Activated gamma-delta T cell treated with anti-CD3 and anti-CD28 coated beads, Interleukin-2, amount 50 U/mL, for 16 hours (primary cell): Measurements from ENCODE around the gene YPEL4.

Source experiments
- DNase-seq: peaks from one replicate; pipeline ENCODE4 v3.0.0-alpha.2; 2020; ENCODE audit warnings: low read depth

The YPEL4 gene

DNA sequence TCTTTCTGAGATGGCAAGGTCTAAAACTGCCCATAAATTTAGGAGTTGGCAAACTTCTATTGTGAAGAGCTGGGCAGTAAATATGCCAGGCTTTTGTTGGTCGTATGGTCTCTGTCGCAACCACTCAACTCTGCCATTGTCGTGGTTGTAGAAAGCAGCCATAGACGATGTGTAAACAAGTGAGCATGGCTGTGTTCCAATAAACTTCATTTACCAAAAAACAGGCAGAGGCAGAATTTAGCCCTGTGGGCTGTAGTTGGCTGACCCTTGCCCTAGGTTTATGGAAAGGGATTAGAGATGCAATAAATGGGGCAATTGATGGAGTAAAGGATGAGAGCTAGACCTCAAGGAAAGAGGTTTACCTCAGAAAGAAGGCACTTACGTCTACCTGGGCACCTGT lies 17.6 kb downstream of the YPEL4 start:
- DNase-seq = no peak

DNA sequence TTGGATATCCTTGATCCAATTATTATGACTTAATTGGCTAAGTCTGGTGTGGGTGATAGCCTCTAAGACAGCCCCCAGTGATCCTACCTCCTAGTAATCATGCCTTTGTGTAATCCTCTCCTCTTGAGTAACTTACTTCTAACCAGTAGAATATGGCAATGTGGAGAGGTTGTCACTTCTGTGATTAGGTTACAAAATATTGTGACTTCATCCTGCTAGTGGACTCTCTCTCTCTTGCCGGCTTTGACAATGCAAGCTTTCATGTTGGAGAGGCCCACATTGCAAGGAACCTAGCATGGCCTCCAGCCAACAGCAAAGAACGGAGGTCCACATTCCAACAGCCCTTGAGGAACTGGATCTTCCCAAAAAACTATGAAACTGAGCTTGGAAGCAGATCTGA lies 19.5 kb downstream of the YPEL4 start:
- DNase-seq = no peak

- DNase-seq = no peak
Measured at GRCh38 chr11:57626895-57627294, 22.8 kb downstream of the YPEL4 start.

DNA sequence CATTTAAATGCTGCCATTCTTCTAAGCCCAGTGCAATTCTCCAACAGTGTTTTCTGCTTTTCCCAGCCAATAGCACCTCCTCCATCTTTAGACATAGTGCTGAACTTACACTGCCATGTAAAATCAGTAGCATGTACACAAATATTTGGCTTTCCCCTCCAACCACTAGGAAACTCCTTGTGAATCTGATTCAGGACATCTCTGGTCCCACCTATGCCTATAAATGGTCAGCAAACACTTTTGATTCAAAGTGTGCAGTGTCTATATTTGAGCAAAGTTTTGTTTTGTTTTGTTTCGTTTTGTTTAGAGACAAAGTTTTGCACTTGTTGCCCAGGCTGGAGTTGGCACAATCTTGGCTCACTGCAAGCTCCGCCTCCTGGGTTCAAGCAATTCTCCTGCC lies 24.8 kb downstream of the YPEL4 start:
- DNase-seq = no peak

DNA sequence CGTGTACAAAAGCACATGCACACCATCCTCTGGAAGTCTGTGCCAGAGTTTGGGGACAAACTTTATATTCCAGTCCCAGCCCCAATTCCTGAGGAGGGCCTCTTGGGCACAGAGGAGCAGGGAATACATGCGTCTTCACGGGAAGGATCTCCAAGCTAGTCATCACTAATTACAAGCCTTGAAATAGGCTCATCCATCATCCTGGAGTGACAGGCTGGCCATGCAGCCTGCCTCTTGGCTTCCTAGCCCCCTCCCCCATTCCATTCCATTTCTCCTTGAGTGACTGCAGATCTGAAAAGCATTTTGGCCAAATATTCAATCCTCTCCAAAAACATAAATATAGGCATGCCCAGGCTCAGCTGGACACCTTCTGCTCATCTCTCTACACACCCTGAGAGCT lies 27.4 kb downstream of the YPEL4 start:
- no peak for DNase-seq

DNA sequence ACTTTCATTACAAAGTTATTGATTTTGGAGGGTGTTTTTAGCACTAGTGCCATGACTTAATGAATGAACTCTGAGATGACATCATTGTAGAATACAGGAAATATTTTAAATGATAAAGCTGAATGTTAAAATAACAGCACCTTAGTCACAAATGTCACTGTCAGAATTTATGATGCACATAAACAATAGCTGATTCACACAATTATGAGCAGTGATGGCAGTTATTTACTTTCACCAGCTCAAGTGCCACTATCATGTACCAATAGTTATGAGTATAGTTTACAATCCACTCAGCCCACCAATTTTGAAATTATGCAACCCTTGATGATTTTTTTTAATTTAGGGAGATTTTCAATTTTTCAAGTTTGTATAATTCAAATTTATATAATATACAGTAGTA lies 29.2 kb downstream of the YPEL4 start:
- DNase-seq = no peak

- no peak for DNase-seq
Measured at GRCh38 chr11:57619331-57619730, 30.4 kb downstream of the YPEL4 start.

DNA sequence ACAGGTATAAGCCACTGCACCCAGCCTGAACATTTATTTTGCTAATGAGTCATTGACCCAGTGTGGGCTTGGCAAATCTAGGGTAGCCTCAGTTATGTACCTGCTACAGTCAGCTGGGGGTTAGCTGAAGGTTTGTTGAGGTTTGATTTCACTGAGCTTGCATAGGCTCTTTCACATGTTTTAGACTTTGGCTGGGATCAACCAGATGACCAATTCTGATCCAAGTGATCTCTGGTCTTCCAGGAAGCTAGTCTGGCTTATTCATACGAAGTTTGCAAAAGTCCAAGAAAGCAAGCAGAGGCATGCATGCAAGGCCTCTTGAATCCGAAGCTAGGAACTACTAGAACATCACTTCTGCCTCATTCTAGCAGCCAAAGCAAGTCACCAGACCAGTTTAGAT lies 31.3 kb downstream of the YPEL4 start:
- no peak for DNase-seq

DNA sequence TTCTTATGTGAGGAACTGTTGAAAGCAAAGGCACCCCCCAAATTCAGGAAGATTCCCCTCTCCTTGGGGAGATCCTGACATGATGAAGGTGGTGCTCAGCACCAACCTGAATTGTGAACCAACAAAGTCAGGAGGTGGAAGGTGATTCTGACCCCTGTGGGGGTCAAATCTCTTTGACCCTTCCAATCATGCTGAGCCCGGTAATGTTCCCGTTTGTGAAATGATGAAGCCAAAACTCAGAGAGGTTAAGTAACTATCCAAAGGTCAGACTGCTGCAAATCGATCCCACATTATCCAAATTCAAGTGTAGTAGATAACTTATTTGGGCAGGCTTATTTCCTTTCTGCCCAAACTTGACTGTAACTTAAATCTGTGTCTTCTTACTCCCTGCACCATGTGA lies 33.1 kb downstream of the YPEL4 start:
- no peak for DNase-seq

DNA sequence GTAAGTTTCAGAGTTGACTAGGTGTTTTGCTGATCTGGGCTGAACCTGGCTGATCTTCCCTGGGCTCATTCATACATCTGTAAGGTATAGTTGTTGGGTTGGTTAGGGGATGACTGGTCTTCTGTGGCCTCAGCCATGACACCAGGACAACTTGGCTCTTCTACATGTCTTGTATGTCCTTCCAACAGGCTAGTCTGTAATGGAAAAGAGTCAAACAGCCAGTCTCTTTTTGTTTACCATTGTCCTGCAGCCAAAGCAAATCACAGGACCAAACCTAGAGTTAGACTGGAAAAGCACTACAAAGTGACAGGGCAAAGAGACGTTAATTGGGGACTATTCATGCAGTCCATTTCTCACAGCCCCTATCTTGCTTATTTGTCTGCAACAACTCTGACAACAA lies 34.4 kb downstream of the YPEL4 start:
- DNase-seq = no peak

GRCh38 chr11:57614234-57614772 lies 35.4 kb downstream of the YPEL4 start:
- DNase-seq = no peak

GRCh38 chr11:57610170-57610569 lies 39.5 kb downstream of the YPEL4 start:
- DNase-seq = no peak

GRCh38 chr11:57605028-57605420 lies 44.7 kb downstream of the YPEL4 start:
- DNase-seq = no peak

GRCh38 chr11:57604296-57605027 lies 45.2 kb downstream of the YPEL4 start:
- no peak for DNase-seq

DNA sequence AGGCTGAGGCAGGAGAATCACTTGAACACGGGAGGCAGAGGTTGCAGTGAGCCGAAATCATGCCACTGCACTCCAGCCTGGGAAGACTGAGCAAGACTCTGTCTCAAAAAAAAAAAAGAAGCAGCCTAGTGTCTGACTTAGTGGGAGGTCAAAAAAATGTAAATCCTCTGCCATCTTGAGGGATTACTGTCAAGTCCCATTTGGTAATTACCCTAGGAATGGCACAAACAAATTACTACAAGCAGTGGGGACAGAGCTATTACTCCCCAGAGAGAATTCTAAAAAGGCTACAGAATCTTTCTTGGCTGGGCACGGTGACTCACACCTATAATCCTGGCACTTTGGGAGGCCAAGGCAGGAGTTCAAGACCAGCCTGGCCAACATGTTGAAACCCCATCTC lies 48.4 kb downstream of the YPEL4 start:
- no peak for DNase-seq

GRCh38 chr11:57599381-57599780 lies 50.3 kb downstream of the YPEL4 start:
- no peak for DNase-seq

DNA sequence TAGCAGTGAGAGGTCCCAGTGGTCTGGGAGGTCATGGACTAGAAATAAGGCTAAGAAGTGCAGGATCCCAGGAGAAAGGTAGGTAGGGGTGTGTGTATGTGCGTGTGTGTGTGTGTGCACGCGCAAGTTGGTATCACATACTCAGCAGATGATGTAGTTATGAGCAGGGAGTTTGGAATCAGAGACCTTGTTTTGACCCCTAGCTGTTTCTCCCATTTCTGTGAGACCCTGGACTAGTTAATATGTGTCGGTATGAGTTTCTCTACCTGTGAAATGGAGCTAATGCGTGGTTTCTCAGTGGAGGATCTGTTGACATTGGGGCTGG lies 50.9 kb downstream of the YPEL4 start:
- no peak for DNase-seq

DNA sequence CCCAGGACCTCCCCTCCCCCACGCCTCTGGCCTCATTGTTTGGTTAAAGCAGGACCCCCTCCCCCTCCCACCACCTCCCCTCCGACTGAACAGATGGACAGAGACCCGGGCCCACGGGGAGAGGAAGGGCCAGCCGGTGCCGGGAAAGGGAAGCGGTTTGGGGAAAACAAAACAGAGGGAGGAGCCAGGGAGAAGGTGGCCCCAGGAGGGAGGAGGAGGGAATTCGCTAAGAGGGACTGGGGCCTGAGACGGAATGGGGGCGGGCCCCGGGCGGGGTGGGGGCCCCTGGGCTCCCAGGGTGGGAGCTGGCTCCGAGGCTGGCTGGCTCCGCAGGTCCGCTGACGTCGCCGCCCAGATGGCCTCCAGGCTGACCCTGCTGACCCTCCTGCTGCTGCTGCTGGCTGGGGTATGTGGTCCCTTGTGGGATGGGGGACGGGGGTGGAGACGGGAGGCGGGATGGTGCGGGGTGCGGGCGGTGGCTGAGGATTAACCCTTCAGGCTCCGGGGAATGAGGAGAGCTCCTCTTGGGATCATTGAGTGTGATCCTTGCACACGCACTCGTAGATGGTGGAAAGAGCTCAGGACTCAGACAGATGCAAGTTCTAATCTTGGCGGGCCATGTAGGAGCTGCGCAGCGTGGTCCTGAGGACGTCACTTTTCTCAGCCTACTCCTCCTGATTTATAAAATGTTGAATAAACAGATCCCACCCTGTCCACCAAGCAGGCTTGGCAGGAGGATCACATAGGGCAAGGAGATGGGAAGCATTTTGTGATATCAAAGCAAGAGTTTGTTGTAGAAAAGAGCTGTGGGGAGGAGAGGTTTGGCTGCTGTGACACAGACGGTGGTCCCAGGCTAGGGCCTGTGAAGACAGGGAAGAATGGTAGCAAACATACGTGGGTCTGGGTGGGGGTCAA lies 51.5 kb downstream of the YPEL4 start:
- no peak for DNase-seq

DNA sequence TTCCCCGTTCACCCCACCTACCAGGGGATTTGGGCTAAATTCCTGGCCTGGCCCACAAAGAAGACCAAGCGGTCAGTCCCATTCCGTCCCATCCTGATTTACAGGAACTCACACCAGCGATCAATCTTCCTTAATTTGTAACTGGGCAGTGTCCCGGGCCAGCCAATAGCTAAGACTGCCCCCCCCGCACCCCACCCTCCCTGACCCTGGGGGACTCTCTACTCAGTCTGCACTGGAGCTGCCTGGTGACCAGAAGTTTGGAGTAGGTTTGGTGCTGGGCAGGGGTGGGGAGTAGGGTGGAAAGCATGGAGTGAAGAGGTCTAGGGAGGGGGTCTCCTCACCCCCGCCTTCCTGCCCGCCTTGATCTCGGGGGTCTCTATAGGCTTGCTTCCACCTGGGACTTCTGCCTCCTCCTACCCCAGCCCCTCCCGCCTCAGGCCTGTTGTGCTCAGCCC lies 52.2 kb downstream of the YPEL4 start, which contains the start of gene SERPING1:
SERPING1 (plus strand) TSS at position 225 of the 455 bp plus-strand sequence. CDS start 586 bp downstream, outside the sequence.
- no peak for DNase-seq

- no peak for DNase-seq
Measured at GRCh38 chr11:57596266-57596885, 53.3 kb downstream of the YPEL4 start.
